GM12891 (cell line): Measurements from ENCODE around the gene PRKG2.

ENCODE experiments used
- DNase-seq: peaks from one replicate; pipeline ENCODE4 v3.0.0; 2011; ENCODE audit warnings: low spot score; ENCODE audit not compliant: insufficient read length
- FAIRE-seq: peaks from 2 replicates; lab custom pipeline; 2011; peaks lifted over from hg19 to GRCh38; lab: Jason Lieb, UNC
- PAX5 ChIP-seq: IDR thresholded peaks from 2 replicates; pipeline ENCODE4 v1.6.1; 2011; ENCODE audit warnings: low read length, moderate library complexity, mild to moderate bottlenecking; ENCODE audit not compliant: insufficient read depth, severe bottlenecking
- POLR2A ChIP-seq: IDR thresholded peaks from 2 replicates; pipeline ENCODE4 v1.6.1; 2011; ENCODE audit warnings: low read depth, low read length, control low read depth
- POLR2AphosphoS5 ChIP-seq: IDR thresholded peaks from 2 replicates; pipeline ENCODE4 v1.6.1; 2011; ENCODE audit warnings: low read depth, low read length, control low read depth
- POU2F2 ChIP-seq: IDR thresholded peaks from 2 replicates; pipeline ENCODE4 v1.6.1; 2011; ENCODE audit warnings: low read depth, mild to moderate bottlenecking, control low read depth, low read length, moderate library complexity
- SPI1 ChIP-seq: IDR thresholded peaks from 2 replicates; pipeline ENCODE4 v1.6.1; 2011; ENCODE audit warnings: low read depth, low read length, control low read depth
- TAF1 ChIP-seq: IDR thresholded peaks from 2 replicates; pipeline ENCODE4 v1.6.1; 2011; ENCODE audit warnings: low read depth, low read length, control low read depth

Gene PRKG2

DNA sequence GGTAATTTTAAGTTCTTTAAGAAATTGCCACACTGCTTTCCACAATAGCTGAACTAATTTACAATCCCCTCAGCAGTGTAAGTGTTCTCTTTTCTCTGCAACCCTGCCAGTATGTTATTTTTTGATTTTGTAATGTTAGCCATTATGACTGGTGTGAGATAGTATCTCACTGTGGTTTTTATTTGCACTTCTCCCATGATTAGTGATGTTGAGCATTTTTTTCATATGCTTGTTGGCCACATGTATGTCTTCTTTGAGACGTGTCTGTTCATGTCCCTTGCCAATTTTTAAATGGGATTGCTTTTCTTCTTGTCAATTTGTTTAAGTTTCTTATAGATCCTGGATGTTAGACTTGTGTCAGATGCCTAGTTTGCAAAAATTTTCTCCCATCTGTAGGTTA lies 98.5 kb downstream of the PRKG2 start:
- DNase-seq (no peak), FAIRE-seq (no peak)
- TF ChIP-seq PAX5 (no peak), POLR2AphosphoS5 (no peak), TAF1 (no peak), SPI1 (no peak), POLR2A (no peak), POU2F2 (no peak)

DNA sequence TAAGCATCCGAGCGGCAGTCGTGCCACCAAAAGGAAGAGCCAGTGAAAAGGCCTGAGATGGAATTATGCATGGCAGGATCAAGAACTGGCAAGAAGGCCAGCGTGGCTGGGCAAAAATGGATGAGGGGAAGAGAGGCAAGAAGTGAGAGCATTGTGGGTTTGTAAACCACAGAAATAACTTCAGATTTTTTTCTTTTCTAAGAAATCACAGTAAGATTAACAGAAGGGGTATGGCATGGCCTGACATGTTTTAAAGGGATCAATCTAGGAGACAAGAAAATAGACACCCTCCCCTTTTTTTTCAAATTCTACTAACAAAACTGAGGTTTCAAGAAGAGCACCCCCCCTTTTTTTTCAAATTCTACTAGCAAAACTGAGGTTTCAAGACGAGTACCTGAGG lies 102.0 kb downstream of the PRKG2 start:
- DNase-seq, result no peak
- TF ChIP-seq TAF1 (no peak), POLR2AphosphoS5 (no peak), SPI1 (no peak), POLR2A (no peak), POU2F2 (no peak), PAX5 (no peak)
- FAIRE-seq, result no peak

DNA sequence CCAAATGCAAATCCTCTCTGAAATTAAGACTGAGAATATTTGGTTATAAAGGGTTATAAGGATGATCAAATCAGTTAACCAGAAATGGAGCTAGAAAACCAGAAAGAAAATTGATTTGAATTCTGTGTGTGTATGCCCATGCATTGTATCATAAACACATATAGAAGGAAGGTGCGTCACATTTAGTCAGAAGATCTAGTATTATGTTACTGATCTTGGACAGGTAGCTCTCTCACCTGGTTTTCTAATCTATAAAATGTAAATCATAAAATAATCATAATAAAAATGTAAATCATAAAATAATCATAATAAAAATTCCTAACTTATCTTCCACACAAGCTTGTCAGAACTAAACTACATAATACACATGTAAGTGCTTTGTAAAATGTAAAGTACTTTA lies 105.7 kb downstream of the PRKG2 start:
- no peak for TF ChIP-seq POU2F2
- no peak for TF ChIP-seq POLR2A
- TF ChIP-seq POLR2AphosphoS5, result no peak
- no peak for TF ChIP-seq SPI1
- no peak for DNase-seq
- no peak for FAIRE-seq

DNA sequence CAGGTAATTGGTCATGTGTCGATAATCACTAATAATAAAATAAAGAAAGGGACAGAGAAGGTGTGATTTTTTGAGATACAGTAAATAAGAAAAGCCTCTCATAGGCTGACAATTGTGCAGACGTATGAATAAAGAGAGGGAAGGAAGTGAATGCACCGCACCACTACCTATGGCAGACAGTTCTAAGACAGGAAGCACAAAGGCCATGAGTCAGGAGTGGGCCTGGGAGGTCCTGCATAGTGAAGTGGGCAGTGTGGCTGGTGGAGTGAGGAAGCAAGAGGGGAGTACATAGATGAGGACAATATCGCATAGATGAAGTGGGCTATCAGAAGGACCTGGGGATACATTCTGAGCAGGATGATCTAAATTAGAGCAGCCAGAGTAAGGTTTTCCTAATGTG lies 108.9 kb downstream of the PRKG2 start:
- TF ChIP-seq SPI1, result no peak
- no peak for TF ChIP-seq TAF1
- TF ChIP-seq POU2F2, result no peak
- TF ChIP-seq POLR2A, result no peak
- no peak for TF ChIP-seq POLR2AphosphoS5
- no peak for TF ChIP-seq PAX5
- FAIRE-seq, result no peak

DNA sequence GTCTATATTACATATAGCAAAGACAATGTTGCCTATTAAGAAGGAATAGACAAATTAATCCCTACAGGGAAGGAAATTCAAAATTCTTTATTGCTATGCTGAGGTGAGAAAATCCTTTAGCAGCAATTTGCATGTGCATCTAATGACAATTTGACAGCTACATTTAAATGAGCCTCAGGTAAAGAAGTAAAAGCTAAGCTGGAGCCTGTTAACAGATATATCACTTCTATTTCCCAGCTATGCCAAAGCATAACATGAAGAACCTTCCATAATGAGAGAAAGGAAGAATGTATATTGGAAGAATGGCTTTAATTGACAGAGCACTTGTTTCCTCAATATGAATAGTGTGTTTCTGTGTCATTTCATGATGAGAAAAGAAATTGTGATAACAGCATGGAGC lies 112.9 kb downstream of the PRKG2 start:
- DNase-seq (no peak), FAIRE-seq (no peak)
- TF ChIP-seq SPI1 (no peak), TAF1 (no peak), POLR2AphosphoS5 (no peak), PAX5 (no peak), POLR2A (no peak), POU2F2 (no peak)

More for the DNA sequence above, 108.9 kb downstream of the PRKG2 start:
- DNase-seq, result no peak

DNA sequence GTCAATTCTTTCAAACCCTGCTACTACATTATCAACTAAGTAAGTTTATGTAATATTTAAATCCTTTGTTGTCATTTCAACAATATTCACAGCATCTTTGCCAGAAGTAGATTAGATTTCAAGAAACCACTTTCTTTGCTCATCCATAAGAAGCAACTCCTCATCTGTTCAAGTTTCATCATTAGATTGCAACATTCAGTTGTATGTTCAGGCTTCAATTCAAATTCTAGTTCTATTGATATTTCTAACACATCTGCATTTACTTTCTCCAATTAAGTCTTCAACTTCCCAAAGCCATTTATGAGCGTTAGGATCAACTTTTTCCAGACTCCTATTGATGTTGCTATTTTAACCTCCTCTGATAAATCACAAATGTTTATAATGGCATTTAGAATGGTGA lies 118.5 kb downstream of the PRKG2 start:
- FAIRE-seq (no peak), DNase-seq (no peak)
- no peak for TF ChIP-seq POU2F2

DNA sequence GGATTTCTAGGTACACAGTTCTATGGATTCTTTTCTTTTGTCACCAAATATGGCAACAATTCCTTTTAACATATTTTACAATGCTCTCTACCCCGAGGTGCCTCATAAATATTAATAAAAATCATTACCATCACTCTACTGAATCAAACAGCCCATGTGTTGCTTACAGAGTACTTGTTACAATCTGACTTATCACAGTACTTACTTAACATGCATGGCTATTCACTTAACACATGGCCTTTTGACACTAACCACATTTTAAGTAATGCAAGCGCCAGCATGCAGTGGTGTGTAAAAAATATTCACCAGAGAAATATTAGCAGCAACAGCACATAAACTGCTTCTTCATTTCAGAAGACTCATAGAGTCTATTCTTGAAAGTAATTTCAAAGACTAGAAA lies 119.6 kb downstream of the PRKG2 start:
- DNase-seq, result no peak
- TF ChIP-seq SPI1, result no peak
- TF ChIP-seq POLR2A, result no peak
- no peak for TF ChIP-seq TAF1
- no peak for TF ChIP-seq POU2F2
- TF ChIP-seq POLR2AphosphoS5, result no peak
- TF ChIP-seq PAX5, result no peak
- FAIRE-seq, result no peak

DNA sequence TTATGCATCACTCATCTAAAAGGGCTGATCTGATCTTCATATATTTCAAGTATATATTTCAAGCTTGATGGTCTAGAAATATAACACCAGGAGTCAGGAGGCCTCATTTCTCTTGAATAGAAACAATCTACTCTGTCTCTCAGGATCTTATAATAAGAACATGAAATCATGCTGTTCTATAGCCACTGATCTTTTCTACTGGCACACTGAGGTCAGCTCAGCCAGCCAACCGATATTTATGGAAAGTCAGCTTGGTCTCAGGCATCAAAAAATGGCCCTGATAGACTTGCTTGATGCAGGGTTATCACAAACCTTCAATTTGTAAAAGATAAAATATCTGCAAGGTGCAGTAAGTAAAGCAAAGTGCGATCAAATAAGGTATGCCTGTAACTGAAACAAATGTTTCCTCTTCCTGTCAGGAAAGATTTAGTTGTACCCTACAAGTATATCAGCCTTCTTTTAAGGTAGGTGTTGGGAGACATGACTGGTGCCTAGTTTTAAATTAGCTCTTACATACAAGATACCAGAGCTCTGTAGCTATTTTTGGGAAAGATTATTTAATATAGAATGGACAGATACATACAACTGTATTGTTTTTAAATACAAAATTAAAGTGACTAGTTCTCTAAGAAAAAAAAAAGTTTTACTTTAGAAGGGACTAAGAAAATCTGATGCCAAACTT lies 121.2 kb downstream of the PRKG2 start:
- TF ChIP-seq POLR2AphosphoS5 (no peak), SPI1 (no peak), POU2F2 (no peak), POLR2A (no peak), TAF1 (no peak), PAX5 (no peak)
- DNase-seq (no peak), FAIRE-seq (no peak)

DNA sequence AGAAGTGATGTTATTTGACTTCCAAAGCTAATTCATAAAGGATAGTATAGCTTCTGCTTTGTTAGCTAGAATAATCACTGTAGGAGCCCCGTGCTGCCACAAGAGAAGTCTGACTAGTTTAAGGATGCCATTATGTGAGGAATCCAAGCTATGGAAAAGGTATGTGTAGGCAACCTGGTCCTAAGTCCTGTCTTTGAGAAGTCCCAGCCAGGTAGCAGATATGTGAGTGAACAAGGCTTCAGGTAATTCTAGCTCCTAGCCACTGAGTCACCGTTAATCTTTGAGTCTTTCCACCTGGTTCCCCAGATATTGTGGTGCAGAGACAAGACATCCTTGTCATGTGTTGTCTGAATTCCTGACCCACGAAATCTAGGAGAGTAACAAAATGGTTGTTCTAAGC lies 129.0 kb downstream of the PRKG2 start:
- TF ChIP-seq POLR2A, result no peak
- no peak for TF ChIP-seq TAF1
- TF ChIP-seq PAX5, result no peak
- TF ChIP-seq POU2F2, result no peak
- TF ChIP-seq POLR2AphosphoS5, result no peak
- TF ChIP-seq SPI1, result no peak
- DNase-seq (no peak), FAIRE-seq (no peak)

DNA sequence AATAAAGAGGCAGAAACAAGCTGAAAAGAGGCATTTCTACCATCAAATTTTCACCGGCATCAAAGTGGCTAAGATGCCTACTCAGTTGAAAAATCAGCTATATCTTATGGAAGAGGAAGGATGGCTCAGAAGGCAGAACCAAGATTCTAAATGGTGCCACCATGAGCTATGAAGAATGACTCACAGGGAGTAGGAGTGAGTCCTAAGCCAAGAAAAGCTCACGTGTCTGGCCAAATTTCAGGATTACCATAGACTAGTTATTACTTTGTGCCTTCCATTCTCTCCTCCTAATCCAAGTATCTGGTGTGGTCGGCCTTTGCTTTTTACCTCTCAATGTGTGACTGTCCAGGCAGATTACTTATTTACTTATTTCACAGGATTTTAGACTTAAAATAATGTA lies 129.7 kb downstream of the PRKG2 start:
- no peak for TF ChIP-seq PAX5
- no peak for TF ChIP-seq POLR2AphosphoS5
- TF ChIP-seq POLR2A, result no peak
- no peak for TF ChIP-seq SPI1
- TF ChIP-seq POU2F2, result no peak
- no peak for TF ChIP-seq TAF1
- DNase-seq (no peak), FAIRE-seq (no peak)
